ENCODE measurements around the gene AMDHD2.

The AMDHD2 gene

GRCh38 chr16:2499454-2499853 is 20.7 kb upstream of the AMDHD2 start:
- DNase-seq (ENCODE audit: low spot score), result no peak

GRCh38 chr16:2499890-2500429 is 20.2 kb upstream of the AMDHD2 start:
- no peak for DNase-seq (ENCODE audit: low spot score)

GRCh38 chr16:2500430-2500917 is 19.7 kb upstream of the AMDHD2 start:
- no peak for DNase-seq (ENCODE audit: low spot score)

- peak; percentile 80 for DNase-seq (ENCODE audit: low spot score)
Observed at GRCh38 chr16:2500918-2501750, 19.0 kb upstream of the AMDHD2 start.

GRCh38 chr16:2501946-2502895 is 17.9 kb upstream of the AMDHD2 start:
- no peak for DNase-seq (ENCODE audit: low spot score)

- DNase-seq (ENCODE audit: low spot score), result no peak
Observed at GRCh38 chr16:2505695-2506094, 14.5 kb upstream of the AMDHD2 start.

GRCh38 chr16:2507052-2507659 is 13.0 kb upstream of the AMDHD2 start:
- no peak for DNase-seq (ENCODE audit: low spot score)

- DNase-seq (ENCODE audit: low spot score), result no peak
Observed at GRCh38 chr16:2507665-2508064, 12.5 kb upstream of the AMDHD2 start.

GRCh38 chr16:2508722-2509400 is 11.3 kb upstream of the AMDHD2 start:
- DNase-seq (ENCODE audit: low spot score), result no peak

GRCh38 chr16:2511128-2511800 is 8.9 kb upstream of the AMDHD2 start:
- DNase-seq (ENCODE audit: low spot score), result peak; percentile 40

- no peak for DNase-seq (ENCODE audit: low spot score)
Observed at GRCh38 chr16:2511996-2512734, 8.0 kb upstream of the AMDHD2 start.

GRCh38 chr16:2512735-2513404 is 7.3 kb upstream of the AMDHD2 start:
- DNase-seq (ENCODE audit: low spot score), result no peak

GRCh38 chr16:2513405-2514332 is 6.5 kb upstream of the AMDHD2 start, which contains the start of gene ATP6V0C:
ATP6V0C (plus strand) TSS chr16:2513952; CDS start chr16:2514104, 152 bp downstream.
- peak; percentile 95 for DNase-seq (ENCODE audit: low spot score)

GRCh38 chr16:2514333-2515179 is 5.6 kb upstream of the AMDHD2 start:
- peak; percentile 35 for DNase-seq (ENCODE audit: low spot score)

GRCh38 chr16:2515180-2515851 is 4.9 kb upstream of the AMDHD2 start:
- peak; percentile 34 for DNase-seq (ENCODE audit: low spot score)

- peak; percentile 73 for DNase-seq (ENCODE audit: low spot score)
Observed at GRCh38 chr16:2516391-2517240, 3.6 kb upstream of the AMDHD2 start.
